Measurements from ENCODE around the gene BEAN1. TPM values are rescaled to one million over a fixed set of nuclear protein-coding genes. Genes with fewer than 3 reads are reported as not detected.

Gene BEAN1
- polyA plus RNA-seq, 1 donor from 2014 or later = 0.16 TPM

- H3K79me2 ChIP-seq (replicated peaks; ENCODE audit: insufficient read depth, low read length) = no peaks in the 10 kb centered on the region
- no peak overlapping the region for H3K9ac ChIP-seq (ENCODE audit: low read length)
- no peaks in the 10 kb centered on the region for H3K36me3 ChIP-seq (ENCODE audit: insufficient read depth, low read length)
- no peaks in the 10 kb centered on the region for H3F3A ChIP-seq (ENCODE audit: insufficient read depth, low read length, poor library complexity, severe bottlenecking)
- H4K20me1 ChIP-seq (ENCODE audit: insufficient read depth) = no peaks in the 10 kb centered on the region
- TF ChIP-seq REST (IDR thresholded peaks at IDR 0.05; ENCODE audit: borderline replicate concordance) = no peak
- no peak for TF ChIP-seq RAD21 (conservative IDR thresholded peaks at IDR 0.05)
- no peak for TF ChIP-seq CTCF (IDR thresholded peaks at IDR 0.05; ENCODE audit: poor library complexity, severe bottlenecking)
- TF ChIP-seq EP300 (conservative IDR thresholded peaks at IDR 0.05; ENCODE audit: poor library complexity, severe bottlenecking) = no peak
- TF ChIP-seq POLR2AphosphoS5 (IDR thresholded peaks at IDR 0.05) = no peak
- no peak for TF ChIP-seq EZH2 (IDR thresholded peaks at IDR 0.05; ENCODE audit: borderline replicate concordance, insufficient read depth, low read length, poor library complexity, severe bottlenecking)
- no peak for TF ChIP-seq MXI1 (conservative IDR thresholded peaks at IDR 0.05; ENCODE audit: poor library complexity, severe bottlenecking)
- TF ChIP-seq TAF1 (IDR thresholded peaks at IDR 0.05; ENCODE audit: low read depth) = no peak
- no peak for TF ChIP-seq SMC3 (conservative IDR thresholded peaks at IDR 0.05; ENCODE audit: poor library complexity)
- no peak overlapping the region for H3K4me2 ChIP-seq (ENCODE audit: low read length)
- H3K27ac ChIP-seq (ENCODE audit: low read length) = no peak overlapping the region
- no peaks in the 10 kb centered on the region for H3K9me2 ChIP-seq (ENCODE audit: insufficient read depth, low read length)
- no peaks in the 10 kb centered on the region for H3K27me3 ChIP-seq (ENCODE audit: insufficient read depth, low read depth, low read length)
- no peaks in the 10 kb centered on the region for H3K9me3 ChIP-seq (ENCODE audit: low read length)
- no peak overlapping the region for H2AFZ ChIP-seq (ENCODE audit: low read depth, low read length)
- no peak overlapping the region for H3K4me3 ChIP-seq (ENCODE audit: low read length)
These were observed 62.3 kb downstream of the BEAN1 start for GRCh38 chr16:66489385-66489784.

- Histone ChIP-seq H3K27me3 (ENCODE audit: insufficient read depth, low read depth, low read length) (no peaks in the 10 kb centered on the region), H4K20me1 (ENCODE audit: insufficient read depth) (no peaks in the 10 kb centered on the region), H2AFZ (ENCODE audit: low read depth, low read length) (no peak overlapping the region), H3K4me2 (ENCODE audit: low read length) (no peak overlapping the region), H3K27ac (ENCODE audit: low read length) (no peak overlapping the region), H3K9me3 (ENCODE audit: low read length) (no peaks in the 10 kb centered on the region), H3K79me2 (replicated peaks; ENCODE audit: insufficient read depth, low read length) (no peaks in the 10 kb centered on the region), H3F3A (ENCODE audit: insufficient read depth, low read length, poor library complexity, severe bottlenecking) (no peaks in the 10 kb centered on the region), H3K9ac (ENCODE audit: low read length) (no peak overlapping the region), H3K9me2 (ENCODE audit: insufficient read depth, low read length) (no peaks in the 10 kb centered on the region), H3K36me3 (ENCODE audit: insufficient read depth, low read length) (no peaks in the 10 kb centered on the region), H3K4me3 (ENCODE audit: low read length) (no peak overlapping the region)
- TF ChIP-seq POLR2AphosphoS5 (IDR thresholded peaks at IDR 0.05) = no peak
- no peak for TF ChIP-seq CTCF (IDR thresholded peaks at IDR 0.05; ENCODE audit: poor library complexity, severe bottlenecking)
- no peak for TF ChIP-seq MXI1 (conservative IDR thresholded peaks at IDR 0.05; ENCODE audit: poor library complexity, severe bottlenecking)
- TF ChIP-seq RAD21 (conservative IDR thresholded peaks at IDR 0.05) = no peak
- TF ChIP-seq SMC3 (conservative IDR thresholded peaks at IDR 0.05; ENCODE audit: poor library complexity) = no peak
- TF ChIP-seq EZH2 (IDR thresholded peaks at IDR 0.05; ENCODE audit: borderline replicate concordance, insufficient read depth, low read length, poor library complexity, severe bottlenecking) = no peak
- TF ChIP-seq EP300 (conservative IDR thresholded peaks at IDR 0.05; ENCODE audit: poor library complexity, severe bottlenecking) = no peak
- no peak for TF ChIP-seq TAF1 (IDR thresholded peaks at IDR 0.05; ENCODE audit: low read depth)
- no peak for TF ChIP-seq REST (IDR thresholded peaks at IDR 0.05; ENCODE audit: borderline replicate concordance)
These were observed 62.7 kb downstream of the BEAN1 start for GRCh38 chr16:66489818-66490217.
